Heart left ventricle (tissue), 16 donors: ENCODE results near the gene KCNN3. TPM values are rescaled to one million over a fixed set of nuclear protein-coding genes. Genes with fewer than 3 reads are reported as not detected.

Experiments used
- ATAC-seq, 4 donors: fragments of 200-7000 bp; cut with Tn5 transposase; one replicate each; pipeline ENCODE4 v1.9.1; 2020 to 2022; ENCODE audit warnings: moderate library complexity in 4 of 4, mild to moderate bottlenecking in 3 of 4, moderate number of reproducible peaks in 1 of 4
- DNase-seq, 5 donors: peaks; one replicate each; pipeline ENCODE4 v3.0.0-alpha.2; 2020
- H3K27ac ChIP-seq, 12 donors: fragments of 200-600 bp; sonication (generic) in 4 of 12; one replicate each; pipeline versions ENCODE4 v1.5.0 to v1.8.0; 2016 to 2022; ENCODE audit warnings: mild to moderate bottlenecking in 2 of 12
- H3K27me3 ChIP-seq, 9 donors: fragments of 200-600 bp; sonication (generic) in 2 of 9; one replicate each; pipeline versions ENCODE4 v1.5.1 to v1.8.0; 2016 to 2022; ENCODE audit warnings: mild to moderate bottlenecking in 3 of 9
- H3K36me3 ChIP-seq, 9 donors: fragments of 200-600 bp; sonication (generic) in 2 of 9; one replicate each; pipeline versions ENCODE4 v1.5.0 to v1.8.0; 2018 to 2022; ENCODE audit warnings: mild to moderate bottlenecking in 2 of 9
- H3K4me1 ChIP-seq, 12 donors: fragments of 200-600 bp; sonication (generic) in 4 of 12; one replicate each; pipeline versions ENCODE4 v1.5.0 to v1.8.0; 2016 to 2022; ENCODE audit warnings: mild to moderate bottlenecking in 3 of 12
- H3K4me3 ChIP-seq, 12 donors: fragments of 200-600 bp; sonication (generic) in 4 of 12; one replicate each; pipeline versions ENCODE4 v1.5.0 to v1.8.0; 2017 to 2022; ENCODE audit warnings: mild to moderate bottlenecking in 9 of 12, moderate library complexity in 4 of 12
- H3K9me3 ChIP-seq, 12 donors: fragments of 200-600 bp; sonication (generic) in 4 of 12; one replicate each; pipeline versions ENCODE4 v1.5.0 to v1.8.0; 2016 to 2022; ENCODE audit warnings: mild to moderate bottlenecking in 1 of 12
- POLR2A ChIP-seq, 2 donors: fragments of 450-650 bp; IDR thresholded peaks; one replicate each; pipeline ENCODE4 v1.6.1; 2017; ENCODE audit warnings: antibody characterized with exemption in 2 of 2, mild to moderate bottlenecking in 2 of 2, moderate library complexity in 2 of 2
- WGBS, 4 donors: extraction: QIAGEN DNeasy Blood & Tissue Kit in 2 of 4; methylation state at CpG; one replicate each; pipeline versions ENCODE4 v1.1.5 to v1.1.7; 2013 to 2018; 5-methylcytosine and 5-hydroxymethylcytosine counted together
- intact Hi-C, 10 donors: fragments of 100-400 bp; cut with DNase I; formaldehyde crosslinking; loops; one replicate each; pipeline versions ENCODE4 v1.11.1 to v1.14.2; 2022
- polyA plus RNA-seq, 2 donors: library from polyadenylated mRNA; stranded (reverse); fragments of 200-250 nt; gene quantifications; one replicate each; pipeline ENCODE4 v1.2.3, GENCODE V29; 2013
- total RNA-seq, 9 donors: library from RNA; depleted of rRNA in 2 of 9; stranded (reverse); fragments of >200 nt in 2 of 9; fragmentation: NEBNext Ultra II Directional in 3 of 9; extraction: Animal tissue kit (Norgen Biotek cat#: 25700) in 3 of 9; gene quantifications; one replicate each; pipeline versions ENCODE4 v1.1.0 to v1.2.4, GENCODE V29; 2016 to 2023
- TF ChIP-seq, protein P1 (sequence below), 12 donors: fragments of 200-600 bp; sonication (generic) in 4 of 12; IDR thresholded peaks; one replicate each; pipeline versions ENCODE4 v1.5.0 to v1.8.0; 2018 to 2022; ENCODE audit warnings: antibody characterized with exemption in 12 of 12, mild to moderate bottlenecking in 5 of 12
- donor health status: ischemic (EF 13 %, LVEDD 7.1; RV severe dilation, severe dysfunction).
- donor health status: healthy with polysubstance abuse.
- donor health status: DM: no; HTN: yes; CAD: no.
- donor health status: DM: no; HTN: no; CAD: no.
- donor health status: ischemic (EF 25% LVEDD 6.9; RV normal size, moderate dysfunction).
- donor health status: ischemic (EF 25% LVEDD 5.7; RV mildly dilated, moderate dysfunction).
- donor health status: healthy.
- donor health status: DM: yes; HTN: yes; CAD: no.
- donor health status: ischemic (EF 35%, LVEDD 5.7; RV mildly dilated, moderate dysfunction).
- donor health status: nonischemic (EF 11% LVEDD 7.7; RV severe dilation, severe dysfunction).
- donor health status: DM: yes; HTN: yes; CAD: no.
- donor health status: PGD.
- donor health status: ischemic (EF 29% LVEDD 5.4; RV normal size, mild dysfunction).
- donor health status: nonischemic (EF 23%, LVEDD 6.1; RV moderate dilation, normal function).

Gene KCNN3
- total and polyA plus RNA-seq, 11 donors, result 0.42 to 4.6 (median 2.2) TPM

DNA sequence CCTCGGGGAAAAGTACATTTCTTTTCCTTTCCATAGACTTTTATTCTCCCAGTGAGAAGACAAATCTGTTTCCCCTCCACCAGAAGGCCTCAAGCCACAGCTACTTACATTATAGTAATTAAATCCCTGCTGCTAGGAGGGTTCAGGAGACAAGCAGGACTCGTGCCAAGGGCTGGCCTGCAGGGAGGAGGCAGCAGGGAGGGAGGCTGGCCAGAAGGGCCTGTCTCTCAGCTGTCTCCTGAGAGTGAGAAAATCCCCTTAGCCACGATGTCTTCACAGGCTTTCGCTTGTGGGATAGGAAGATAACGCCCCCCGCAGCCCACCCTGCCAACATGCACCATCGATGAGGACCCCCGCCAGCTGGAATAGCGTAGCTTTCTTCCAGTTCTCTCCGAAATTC, 14.0 kb downstream of the KCNN3 start:
- Histone ChIP-seq H3K36me3 (no peaks in the 10 kb centered on the region), H3K4me1 (peaks cover 0 to 17% (median 4%) of the 10 kb centered on the region in 12 donors), H3K27me3 (no peaks in the 10 kb centered on the region), H3K4me3 (no peak overlapping the region), H3K9me3 (no peaks in the 10 kb centered on the region), H3K27ac (no peak overlapping the region)
- TF ChIP-seq POLR2A (IDR thresholded peaks at IDR 0.05), result no peak
- TF ChIP-seq, protein P1, sequence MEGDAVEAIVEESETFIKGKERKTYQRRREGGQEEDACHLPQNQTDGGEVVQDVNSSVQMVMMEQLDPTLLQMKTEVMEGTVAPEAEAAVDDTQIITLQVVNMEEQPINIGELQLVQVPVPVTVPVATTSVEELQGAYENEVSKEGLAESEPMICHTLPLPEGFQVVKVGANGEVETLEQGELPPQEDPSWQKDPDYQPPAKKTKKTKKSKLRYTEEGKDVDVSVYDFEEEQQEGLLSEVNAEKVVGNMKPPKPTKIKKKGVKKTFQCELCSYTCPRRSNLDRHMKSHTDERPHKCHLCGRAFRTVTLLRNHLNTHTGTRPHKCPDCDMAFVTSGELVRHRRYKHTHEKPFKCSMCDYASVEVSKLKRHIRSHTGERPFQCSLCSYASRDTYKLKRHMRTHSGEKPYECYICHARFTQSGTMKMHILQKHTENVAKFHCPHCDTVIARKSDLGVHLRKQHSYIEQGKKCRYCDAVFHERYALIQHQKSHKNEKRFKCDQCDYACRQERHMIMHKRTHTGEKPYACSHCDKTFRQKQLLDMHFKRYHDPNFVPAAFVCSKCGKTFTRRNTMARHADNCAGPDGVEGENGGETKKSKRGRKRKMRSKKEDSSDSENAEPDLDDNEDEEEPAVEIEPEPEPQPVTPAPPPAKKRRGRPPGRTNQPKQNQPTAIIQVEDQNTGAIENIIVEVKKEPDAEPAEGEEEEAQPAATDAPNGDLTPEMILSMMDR (IDR thresholded peaks at IDR 0.05), result no peak
- DNase-seq (peak in 1 of 5 donors; percentile 54), ATAC-seq (no peak)
- intact Hi-C loops, result no loop called here
- WGBS, 4 donors, result 55 to 71% (median 60%) methylated on average over 10 of the region's 10 CpGs

DNA sequence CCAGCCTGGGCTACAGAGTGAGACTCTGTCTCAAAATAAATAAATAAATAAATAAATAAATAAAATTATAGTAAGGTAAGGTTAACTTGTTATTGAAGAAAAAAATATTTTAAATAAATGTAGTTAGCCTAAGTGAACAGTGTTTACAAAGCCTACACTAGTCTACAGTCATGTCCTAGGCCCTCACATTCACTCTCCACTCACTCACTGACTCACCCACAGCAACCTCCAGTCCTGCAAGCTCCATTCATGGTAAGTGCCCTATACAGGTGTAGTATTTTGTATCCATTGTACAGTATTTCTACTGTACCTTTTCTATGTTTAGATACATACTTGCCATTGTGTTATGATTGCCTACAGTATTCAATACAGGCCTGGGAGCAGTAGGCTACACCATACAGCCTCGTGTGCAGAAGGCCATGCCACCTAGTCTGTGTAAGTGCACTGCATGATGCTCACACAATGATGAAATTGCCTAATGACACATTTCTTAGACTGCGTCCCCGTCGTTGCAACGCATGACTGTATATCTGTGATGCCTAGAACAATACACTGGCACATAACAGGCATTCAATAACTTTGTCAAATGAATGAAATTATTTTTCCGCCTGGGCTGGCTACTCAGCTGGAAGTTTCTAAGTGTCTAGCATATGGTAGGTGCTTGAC, 14.8 kb downstream of the KCNN3 start:
- WGBS, 4 donors, result 76 to 97% (median 83%) methylated on average over 6 of the region's 6 CpGs
- no peaks in the 10 kb centered on the region for H3K27me3 ChIP-seq
- H3K27ac ChIP-seq, result no peak overlapping the region
- H3K4me3 ChIP-seq, result no peak overlapping the region
- intact Hi-C loops, result no loop called here
- peaks cover 0 to 15% (median 4%) of the 10 kb centered on the region in 12 donors for H3K4me1 ChIP-seq
- H3K36me3 ChIP-seq, result no peaks in the 10 kb centered on the region
- DNase-seq, result no peak
- ATAC-seq, result no peak
- TF ChIP-seq POLR2A (IDR thresholded peaks at IDR 0.05), result no peak
- TF ChIP-seq, protein P1 (IDR thresholded peaks at IDR 0.05), result no peak
- no peaks in the 10 kb centered on the region for H3K9me3 ChIP-seq

DNA sequence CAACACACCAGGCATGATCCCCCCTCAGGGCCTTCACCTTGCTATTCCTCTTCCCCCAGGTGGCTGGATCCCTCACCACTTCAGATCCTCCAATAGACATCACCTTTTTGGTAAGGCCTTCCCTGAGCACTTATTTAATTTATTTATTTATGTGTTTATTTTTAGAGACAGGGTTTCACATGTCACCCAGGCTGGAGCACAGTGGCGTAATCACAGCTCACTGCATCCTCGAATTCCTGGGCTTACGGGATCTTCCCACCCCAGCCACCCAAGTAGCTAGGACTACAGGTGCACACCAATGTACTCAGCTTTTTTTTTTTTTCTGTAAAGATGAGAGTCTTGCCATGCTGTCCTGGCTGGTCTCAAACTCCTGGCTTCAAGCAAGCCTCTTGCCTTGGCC, 17.2 kb downstream of the KCNN3 start:
- H3K9me3 ChIP-seq, result no peaks in the 10 kb centered on the region
- intact Hi-C loops, result no loop called here
- H3K4me1 ChIP-seq, result peaks cover 0 to 12% (median 3%) of the 10 kb centered on the region in 12 donors
- no peak overlapping the region for H3K4me3 ChIP-seq
- TF ChIP-seq, protein P1 (IDR thresholded peaks at IDR 0.05), result no peak
- no peak for TF ChIP-seq POLR2A (IDR thresholded peaks at IDR 0.05)
- H3K27me3 ChIP-seq, result no peaks in the 10 kb centered on the region
- 87 to 92% (median 90%) methylated on average over 3 of the region's 3 CpGs for WGBS, 4 donors
- ATAC-seq, result no peak
- H3K36me3 ChIP-seq, result no peaks in the 10 kb centered on the region
- no peak overlapping the region for H3K27ac ChIP-seq
- no peak for DNase-seq

DNA sequence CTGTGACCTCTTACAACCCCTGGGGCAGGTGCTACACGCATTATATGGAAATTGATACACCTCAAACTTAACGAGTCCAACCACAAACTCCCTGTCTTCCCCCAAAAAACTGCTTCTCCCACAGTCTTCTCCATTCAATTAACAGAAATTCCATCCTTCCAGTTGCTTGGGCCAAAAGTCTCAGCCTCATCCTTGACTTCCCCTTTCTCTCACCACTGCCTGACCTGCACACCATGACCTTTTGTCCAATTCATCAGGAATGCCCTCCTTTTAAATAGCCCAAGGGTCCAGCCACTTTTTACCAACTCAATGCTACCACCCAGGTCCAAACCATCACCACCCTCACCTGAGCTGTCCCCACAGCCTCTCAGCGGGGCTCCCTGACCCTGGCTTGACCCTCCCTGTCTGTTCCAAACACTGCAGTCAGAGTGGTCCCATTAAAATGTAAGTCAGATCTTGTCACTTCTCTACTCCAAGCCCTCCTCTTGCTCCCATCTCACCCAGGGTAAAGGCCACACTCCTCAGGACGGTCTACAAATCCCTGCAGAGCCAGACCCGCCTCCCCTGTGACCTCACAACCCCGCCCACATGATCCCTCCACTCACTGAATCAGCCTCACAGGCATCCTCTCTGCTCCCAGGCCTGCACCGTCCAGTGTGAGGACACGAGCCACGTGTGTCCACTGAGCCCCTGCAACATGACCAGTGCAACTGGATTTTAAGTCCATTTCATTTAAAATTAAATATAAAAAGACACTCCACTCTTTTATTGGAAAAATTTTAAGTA, 18.5 kb downstream of the KCNN3 start:
- peaks cover 0 to 25% (median 13%) of the 10 kb centered on the region in 12 donors for H3K4me1 ChIP-seq
- intact Hi-C loops, result no loop called here
- H3K36me3 ChIP-seq, result no peaks in the 10 kb centered on the region
- ATAC-seq (no peak), DNase-seq (no peak)
- TF ChIP-seq, protein P1 (IDR thresholded peaks at IDR 0.05), result no peak
- no peak for TF ChIP-seq POLR2A (IDR thresholded peaks at IDR 0.05)
- H3K4me3 ChIP-seq, result no peak overlapping the region
- no peak overlapping the region for H3K27ac ChIP-seq
- H3K9me3 ChIP-seq, result no peaks in the 10 kb centered on the region
- H3K27me3 ChIP-seq, result no peaks in the 10 kb centered on the region
- 88 to 90% (median 89%) methylated on average over 9 of the region's 9 CpGs for WGBS, 4 donors
